DND-41 (cell line): ENCODE results near the gene PSD2.

Experiments used
- EZH2 ChIP-seq: IDR thresholded peaks from 3 replicates; pipeline ENCODE4 v1.6.1; 2012; ENCODE audit warnings: borderline replicate concordance, low read depth, mild to moderate bottlenecking, moderate library complexity, low read length, inconsistent platforms; ENCODE audit not compliant: severe bottlenecking
- TF ChIP-seq, protein P1 (sequence below): IDR thresholded peaks from 2 replicates; pipeline ENCODE4 v1.5.1; 2012; ENCODE audit warnings: borderline replicate concordance, low read length, moderate library complexity, mild to moderate bottlenecking; ENCODE audit not compliant: poor library complexity, severe bottlenecking; ENCODE audit errors: extremely low read depth

DNA sequence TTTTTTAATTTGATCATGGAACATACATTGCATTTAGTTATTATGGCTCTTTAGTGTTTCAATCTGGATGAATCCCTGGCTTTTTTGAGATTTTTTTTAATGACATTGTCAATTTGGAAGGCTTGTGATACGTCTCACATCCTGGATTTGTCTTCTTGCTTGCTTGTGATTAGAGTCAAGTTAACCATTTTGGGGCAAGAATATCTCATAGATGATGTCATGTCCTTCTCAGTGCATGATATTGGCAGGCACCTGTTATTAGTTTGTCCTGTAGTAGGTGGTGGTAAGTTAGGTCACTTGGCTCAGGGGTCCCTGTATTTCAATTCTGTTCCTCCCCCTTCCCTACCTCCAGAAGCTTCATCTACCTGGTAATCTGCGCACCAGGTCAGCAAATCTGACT lies 3.3 kb downstream of the PSD2 start:
- TF ChIP-seq, protein P1, sequence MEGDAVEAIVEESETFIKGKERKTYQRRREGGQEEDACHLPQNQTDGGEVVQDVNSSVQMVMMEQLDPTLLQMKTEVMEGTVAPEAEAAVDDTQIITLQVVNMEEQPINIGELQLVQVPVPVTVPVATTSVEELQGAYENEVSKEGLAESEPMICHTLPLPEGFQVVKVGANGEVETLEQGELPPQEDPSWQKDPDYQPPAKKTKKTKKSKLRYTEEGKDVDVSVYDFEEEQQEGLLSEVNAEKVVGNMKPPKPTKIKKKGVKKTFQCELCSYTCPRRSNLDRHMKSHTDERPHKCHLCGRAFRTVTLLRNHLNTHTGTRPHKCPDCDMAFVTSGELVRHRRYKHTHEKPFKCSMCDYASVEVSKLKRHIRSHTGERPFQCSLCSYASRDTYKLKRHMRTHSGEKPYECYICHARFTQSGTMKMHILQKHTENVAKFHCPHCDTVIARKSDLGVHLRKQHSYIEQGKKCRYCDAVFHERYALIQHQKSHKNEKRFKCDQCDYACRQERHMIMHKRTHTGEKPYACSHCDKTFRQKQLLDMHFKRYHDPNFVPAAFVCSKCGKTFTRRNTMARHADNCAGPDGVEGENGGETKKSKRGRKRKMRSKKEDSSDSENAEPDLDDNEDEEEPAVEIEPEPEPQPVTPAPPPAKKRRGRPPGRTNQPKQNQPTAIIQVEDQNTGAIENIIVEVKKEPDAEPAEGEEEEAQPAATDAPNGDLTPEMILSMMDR: no peak
- TF ChIP-seq EZH2: no peak
